SK-N-MC (cell line): ENCODE results near the gene TMEM33.

Experiments used
- EZH2 ChIP-seq: fragments of 200-600 bp; sonication (generic); IDR thresholded peaks from one replicate; pipeline ENCODE4 v1.6.1; 2017; ENCODE audit warnings: antibody characterized with exemption
- FOXP2 ChIP-seq: optimal IDR thresholded peaks from 2 replicates; pipeline ENCODE3; 2011; ENCODE audit warnings: mild to moderate bottlenecking, moderate library complexity; ENCODE audit not compliant: insufficient read depth; ENCODE audit errors: extremely low read length, control extremely low read depth
- POLR2AphosphoS5 ChIP-seq: IDR thresholded peaks from 2 replicates; pipeline ENCODE4 v1.6.1; 2012; ENCODE audit warnings: mild to moderate bottlenecking, low read depth, low read length, borderline replicate concordance

DNA sequence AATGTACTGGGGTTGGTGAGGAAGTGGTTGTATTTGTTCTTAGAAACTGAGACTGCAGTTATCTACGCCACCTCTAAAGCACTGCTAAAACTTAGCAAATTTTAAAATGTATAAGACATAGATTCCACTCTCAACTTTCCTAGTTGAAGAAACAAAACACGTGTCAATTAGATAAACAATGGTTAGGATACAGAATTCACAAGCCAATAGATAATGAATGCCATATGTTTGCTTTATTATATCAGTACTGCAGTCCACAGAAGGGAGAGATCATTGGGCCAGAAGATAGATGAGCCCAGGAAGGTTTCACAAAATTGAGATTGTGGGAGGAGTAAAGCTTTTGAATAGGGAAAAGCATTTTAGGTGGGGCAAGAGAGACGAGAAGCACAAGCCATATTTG is 14.3 kb downstream of the TMEM33 start:
- no peak for TF ChIP-seq POLR2AphosphoS5
- TF ChIP-seq EZH2 = no peak
- TF ChIP-seq FOXP2 = no peak
